ENCODE measurements around the gene UXS1. TPM values are rescaled to one million over a fixed set of nuclear protein-coding genes. Genes with fewer than 3 reads are reported as not detected.

The UXS1 gene
- total RNA-seq, 1 donor from 2014 or later: 49.2 TPM

- H3K4me2 ChIP-seq (ENCODE audit: low read length): no peak overlapping the region
- H3K27ac ChIP-seq (ENCODE audit: low read depth, low read length): no peak overlapping the region
- no peaks in the 10 kb centered on the region for H3K27me3 ChIP-seq (ENCODE audit: insufficient read depth, low read length)
- DNase-seq (ENCODE audit: low read depth) (no peak), FAIRE-seq (no peak)
- Mint-ChIP-seq H3K4me1 (ENCODE audit: low read depth, unreplicated experiment) (peaks cover 5% of the 10 kb centered on the region), H3K27me3 (ENCODE audit: low read depth, unreplicated experiment) (peaks cover 22% of the 10 kb centered on the region), H3K9me3 (ENCODE audit: unreplicated experiment) (no peaks in the 10 kb centered on the region), H3K27ac (ENCODE audit: unreplicated experiment) (no peak overlapping the region), H3K4me3 (ENCODE audit: unreplicated experiment) (no peak overlapping the region), H3K36me3 (ENCODE audit: low read depth, unreplicated experiment) (no peaks in the 10 kb centered on the region)
- H4K20me1 ChIP-seq (ENCODE audit: insufficient read depth, low read length): no peaks in the 10 kb centered on the region
- H3K79me2 ChIP-seq (ENCODE audit: insufficient read depth, low read length): no peaks in the 10 kb centered on the region
- H3K4me3 ChIP-seq (ENCODE audit: insufficient read depth, low read depth, low read length): no peak overlapping the region
- no peaks in the 10 kb centered on the region for H3K36me3 ChIP-seq (ENCODE audit: insufficient read depth, low read length)
- no peak overlapping the region for H2AFZ ChIP-seq (ENCODE audit: low read depth, low read length)
- TF ChIP-seq EZH2 (IDR thresholded peaks at IDR 0.05; ENCODE audit: insufficient read depth, low read length): no peak
- no peak for TF ChIP-seq CTCF (IDR thresholded peaks at IDR 0.05; ENCODE audit: insufficient read depth, low read depth, low read length)
- no peaks in the 10 kb centered on the region for H3K4me1 ChIP-seq (ENCODE audit: insufficient read depth, low read length)
- H3K9ac ChIP-seq (ENCODE audit: low read length): no peak overlapping the region
- H3K9me3 ChIP-seq (ENCODE audit: insufficient read depth, low read depth, low read length): no peaks in the 10 kb centered on the region
Measured at GRCh38 chr2:106073678-106074406, 120.3 kb downstream of the UXS1 start.

- peaks cover 3% of the 10 kb centered on the region for H3K4me1 Mint-ChIP-seq (ENCODE audit: low read depth, unreplicated experiment)
- Histone ChIP-seq H2AFZ (ENCODE audit: low read depth, low read length) (no peak overlapping the region), H3K4me1 (ENCODE audit: insufficient read depth, low read length) (no peaks in the 10 kb centered on the region), H3K27me3 (ENCODE audit: insufficient read depth, low read length) (peaks cover 13% of the 10 kb centered on the region), H3K4me2 (ENCODE audit: low read length) (no peak overlapping the region), H4K20me1 (ENCODE audit: insufficient read depth, low read length) (no peaks in the 10 kb centered on the region), H3K9me3 (ENCODE audit: insufficient read depth, low read depth, low read length) (no peaks in the 10 kb centered on the region), H3K9ac (ENCODE audit: low read length) (no peak overlapping the region), H3K79me2 (ENCODE audit: insufficient read depth, low read length) (no peaks in the 10 kb centered on the region), H3K36me3 (ENCODE audit: insufficient read depth, low read length) (no peaks in the 10 kb centered on the region), H3K27ac (ENCODE audit: low read depth, low read length) (no peak overlapping the region), H3K4me3 (ENCODE audit: insufficient read depth, low read depth, low read length) (no peak overlapping the region)
- no peak overlapping the region for H3K27ac Mint-ChIP-seq (ENCODE audit: unreplicated experiment)
- FAIRE-seq (no peak), DNase-seq (ENCODE audit: low read depth) (no peak)
- no peaks in the 10 kb centered on the region for H3K36me3 Mint-ChIP-seq (ENCODE audit: low read depth, unreplicated experiment)
- H3K27me3 Mint-ChIP-seq (ENCODE audit: low read depth, unreplicated experiment): peaks cover 43% of the 10 kb centered on the region
- no peak overlapping the region for H3K4me3 Mint-ChIP-seq (ENCODE audit: unreplicated experiment)
- peaks cover 5% of the 10 kb centered on the region for H3K9me3 Mint-ChIP-seq (ENCODE audit: unreplicated experiment)
- TF ChIP-seq EZH2 (IDR thresholded peaks at IDR 0.05; ENCODE audit: insufficient read depth, low read length) (no peak), CTCF (IDR thresholded peaks at IDR 0.05; ENCODE audit: insufficient read depth, low read depth, low read length) (no peak)
Measured at GRCh38 chr2:106070181-106070580, 123.9 kb downstream of the UXS1 start.

- no peak for DNase-seq (ENCODE audit: low read depth)
- H3K27me3 Mint-ChIP-seq (ENCODE audit: low read depth, unreplicated experiment): peaks cover 53% of the 10 kb centered on the region
- Histone ChIP-seq H3K27me3 (ENCODE audit: insufficient read depth, low read length) (peaks cover 19% of the 10 kb centered on the region), H4K20me1 (ENCODE audit: insufficient read depth, low read length) (no peaks in the 10 kb centered on the region), H3K4me2 (ENCODE audit: low read length) (no peak overlapping the region), H3K4me3 (ENCODE audit: insufficient read depth, low read depth, low read length) (no peak overlapping the region), H3K79me2 (ENCODE audit: insufficient read depth, low read length) (no peaks in the 10 kb centered on the region), H2AFZ (ENCODE audit: low read depth, low read length) (no peak overlapping the region), H3K4me1 (ENCODE audit: insufficient read depth, low read length) (no peaks in the 10 kb centered on the region), H3K36me3 (ENCODE audit: insufficient read depth, low read length) (no peaks in the 10 kb centered on the region), H3K9ac (ENCODE audit: low read length) (no peak overlapping the region), H3K27ac (ENCODE audit: low read depth, low read length) (no peak overlapping the region), H3K9me3 (ENCODE audit: insufficient read depth, low read depth, low read length) (no peaks in the 10 kb centered on the region)
- peaks cover 3% of the 10 kb centered on the region for H3K4me1 Mint-ChIP-seq (ENCODE audit: low read depth, unreplicated experiment)
- peaks cover 5% of the 10 kb centered on the region for H3K9me3 Mint-ChIP-seq (ENCODE audit: unreplicated experiment)
- no peak for TF ChIP-seq EZH2 (IDR thresholded peaks at IDR 0.05; ENCODE audit: insufficient read depth, low read length)
- no peak for TF ChIP-seq CTCF (IDR thresholded peaks at IDR 0.05; ENCODE audit: insufficient read depth, low read depth, low read length)
- H3K36me3 Mint-ChIP-seq (ENCODE audit: low read depth, unreplicated experiment): peaks cover 7% of the 10 kb centered on the region
- no peak overlapping the region for H3K4me3 Mint-ChIP-seq (ENCODE audit: unreplicated experiment)
- no peak for FAIRE-seq
- no peak overlapping the region for H3K27ac Mint-ChIP-seq (ENCODE audit: unreplicated experiment)
Measured at GRCh38 chr2:106068451-106068850, 125.7 kb downstream of the UXS1 start.
